ENCODE results near the gene POT1. TPM values are rescaled to one million over a fixed set of nuclear protein-coding genes. Genes with fewer than 3 reads are reported as not detected.

POT1 gene
- total RNA-seq, 4 donors from 2014 or later, result 5.1 to 20.3 (median 10.4) TPM

DNA sequence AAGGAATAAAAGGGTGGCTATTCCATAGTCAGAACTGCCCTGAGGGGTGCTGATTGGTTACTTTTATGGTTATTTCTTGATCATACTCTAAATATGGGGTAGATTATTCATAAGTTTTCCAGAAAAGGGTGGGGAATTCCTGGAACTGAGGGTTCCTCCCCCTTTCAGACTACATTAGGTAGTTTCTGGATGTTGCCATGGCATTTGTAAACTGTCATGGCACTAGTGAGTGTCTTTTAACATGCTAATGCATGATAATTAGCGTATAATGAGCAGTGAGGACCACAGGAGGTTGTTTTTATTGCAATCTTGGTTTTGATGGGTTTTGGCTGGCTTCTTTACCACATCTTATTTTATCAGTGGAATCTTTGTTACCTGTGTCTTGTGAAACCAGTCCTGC, 26.5 kb upstream of the POT1 start:
- Histone ChIP-seq H3K27ac (no peak overlapping the region), H3K4me1 (no peaks in the 10 kb centered on the region), H3K27me3 (no peaks in the 10 kb centered on the region), H3K9me3 (no peaks in the 10 kb centered on the region), H3K36me3 (no peaks in the 10 kb centered on the region), H3K4me3 (no peak overlapping the region)
- DNase-seq (no peak), ATAC-seq (no peak)
- TF ChIP-seq POLR2A (IDR thresholded peaks at IDR 0.05), result no peak
- TF ChIP-seq, protein P1, sequence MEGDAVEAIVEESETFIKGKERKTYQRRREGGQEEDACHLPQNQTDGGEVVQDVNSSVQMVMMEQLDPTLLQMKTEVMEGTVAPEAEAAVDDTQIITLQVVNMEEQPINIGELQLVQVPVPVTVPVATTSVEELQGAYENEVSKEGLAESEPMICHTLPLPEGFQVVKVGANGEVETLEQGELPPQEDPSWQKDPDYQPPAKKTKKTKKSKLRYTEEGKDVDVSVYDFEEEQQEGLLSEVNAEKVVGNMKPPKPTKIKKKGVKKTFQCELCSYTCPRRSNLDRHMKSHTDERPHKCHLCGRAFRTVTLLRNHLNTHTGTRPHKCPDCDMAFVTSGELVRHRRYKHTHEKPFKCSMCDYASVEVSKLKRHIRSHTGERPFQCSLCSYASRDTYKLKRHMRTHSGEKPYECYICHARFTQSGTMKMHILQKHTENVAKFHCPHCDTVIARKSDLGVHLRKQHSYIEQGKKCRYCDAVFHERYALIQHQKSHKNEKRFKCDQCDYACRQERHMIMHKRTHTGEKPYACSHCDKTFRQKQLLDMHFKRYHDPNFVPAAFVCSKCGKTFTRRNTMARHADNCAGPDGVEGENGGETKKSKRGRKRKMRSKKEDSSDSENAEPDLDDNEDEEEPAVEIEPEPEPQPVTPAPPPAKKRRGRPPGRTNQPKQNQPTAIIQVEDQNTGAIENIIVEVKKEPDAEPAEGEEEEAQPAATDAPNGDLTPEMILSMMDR (IDR thresholded peaks at IDR 0.05 in 4 of 5, conservative IDR thresholded peaks at IDR 0.05 in 1 of 5), result no peak
- in situ Hi-C loops (cut with MboI; ENCODE audit: low sequenced_read_pairs in 4 of 4) (no loop called here), intact Hi-C loops (cut with DNase I; ENCODE audit: low total_unique reads) (no loop called here)

DNA sequence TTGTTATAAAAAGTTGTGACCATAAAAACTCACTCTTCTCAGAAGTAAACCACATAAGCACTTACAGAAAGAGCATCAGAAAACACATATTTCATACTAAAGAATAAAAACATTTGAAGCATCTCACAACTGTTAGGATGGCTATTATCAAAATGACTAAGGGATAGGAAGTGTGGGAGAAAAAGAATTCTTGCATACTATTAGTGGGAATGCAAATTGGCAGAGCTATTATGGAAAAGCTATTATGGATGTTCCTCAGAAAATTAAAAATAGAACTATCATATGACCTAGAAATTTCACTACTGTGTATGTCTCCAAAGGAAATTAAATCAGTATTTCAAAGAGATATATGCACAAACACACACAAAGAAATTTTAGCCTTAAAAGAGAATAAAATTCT, 25.2 kb upstream of the POT1 start:
- Histone ChIP-seq H3K27me3 (no peaks in the 10 kb centered on the region), H3K36me3 (no peaks in the 10 kb centered on the region), H3K9me3 (no peaks in the 10 kb centered on the region), H3K4me1 (no peaks in the 10 kb centered on the region), H3K4me3 (no peak overlapping the region), H3K27ac (no peak overlapping the region)
- no peak for TF ChIP-seq POLR2A (IDR thresholded peaks at IDR 0.05)
- TF ChIP-seq, protein P1 (IDR thresholded peaks at IDR 0.05 in 4 of 5, conservative IDR thresholded peaks at IDR 0.05 in 1 of 5), result no peak
- intact Hi-C loops (cut with DNase I; ENCODE audit: low total_unique reads) (no loop called here), in situ Hi-C loops (cut with MboI; ENCODE audit: low sequenced_read_pairs in 4 of 4) (no loop called here)
- no peak for DNase-seq
- no peak for ATAC-seq

DNA sequence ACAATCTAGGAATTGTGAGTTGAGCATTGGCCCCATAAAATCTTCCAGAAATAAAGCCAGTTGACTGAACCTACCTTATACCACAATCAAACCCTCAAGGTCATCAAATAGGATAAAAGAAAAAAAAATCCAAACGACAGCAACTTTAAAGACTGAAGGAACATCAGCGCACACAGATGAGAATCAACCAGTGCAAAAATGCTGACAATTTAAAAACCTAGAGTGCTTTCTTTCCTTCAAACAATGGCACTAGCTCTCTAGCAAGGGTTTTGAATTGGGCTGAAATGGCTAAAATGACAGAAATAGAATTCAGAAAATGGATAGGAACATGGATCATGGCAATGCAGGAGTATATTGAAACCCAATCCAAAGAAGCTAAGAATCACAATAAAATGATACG, 16.1 kb upstream of the POT1 start:
- intact Hi-C loops (cut with DNase I; ENCODE audit: low total_unique reads), result no loop called here

DNA sequence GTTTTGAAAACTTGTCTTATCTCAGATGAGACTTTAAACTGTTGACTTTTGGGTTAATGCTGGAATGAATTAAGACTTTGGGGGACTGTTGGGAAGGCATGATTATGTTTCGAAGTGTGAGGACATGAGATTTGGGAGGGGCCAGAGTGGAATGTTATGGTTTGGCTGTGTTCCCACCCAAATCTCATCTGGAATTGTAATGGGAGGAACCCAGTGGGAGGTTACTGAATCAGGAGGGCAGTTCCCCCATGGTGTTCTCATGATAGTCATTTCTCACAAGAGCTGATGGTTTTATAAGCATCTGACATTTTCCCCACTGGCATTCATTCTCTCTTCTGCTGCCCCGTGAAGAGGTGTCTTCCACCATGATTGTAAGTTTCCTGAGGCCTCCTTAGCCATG, 13.8 kb upstream of the POT1 start:
- Histone ChIP-seq H3K27me3 (no peaks in the 10 kb centered on the region), H3K9me3 (no peaks in the 10 kb centered on the region), H3K4me1 (no peaks in the 10 kb centered on the region), H3K4me3 (no peak overlapping the region), H3K36me3 (no peaks in the 10 kb centered on the region), H3K27ac (no peak overlapping the region)
- DNase-seq (no peak), ATAC-seq (no peak)
- in situ Hi-C loops (cut with MboI; ENCODE audit: low sequenced_read_pairs in 4 of 4), result loop anchor here in 1 of 4 donors (25.0 kb wide), 1 partner anchor 1206 kb away; the partner anchor contains the start of gene WASL
- intact Hi-C loops (cut with DNase I; ENCODE audit: low total_unique reads), result no loop called here
- no peak for TF ChIP-seq POLR2A (IDR thresholded peaks at IDR 0.05)
- TF ChIP-seq, protein P1 (IDR thresholded peaks at IDR 0.05 in 4 of 5, conservative IDR thresholded peaks at IDR 0.05 in 1 of 5), result no peak

More for the DNA sequence above, 16.1 kb upstream of the POT1 start:
- Histone ChIP-seq H3K36me3 (no peaks in the 10 kb centered on the region), H3K27ac (no peak overlapping the region), H3K4me3 (no peak overlapping the region), H3K4me1 (no peaks in the 10 kb centered on the region), H3K9me3 (no peaks in the 10 kb centered on the region), H3K27me3 (no peaks in the 10 kb centered on the region)
- no peak for DNase-seq
- in situ Hi-C loops (cut with MboI; ENCODE audit: low sequenced_read_pairs in 4 of 4), result loop anchor here in 1 of 4 donors (25.0 kb wide), 1 partner anchor 1208 kb away; the partner anchor contains the start of gene WASL
- ATAC-seq, result no peak
- TF ChIP-seq, protein P1 (IDR thresholded peaks at IDR 0.05 in 4 of 5, conservative IDR thresholded peaks at IDR 0.05 in 1 of 5), result no peak
- no peak for TF ChIP-seq POLR2A (IDR thresholded peaks at IDR 0.05)

DNA sequence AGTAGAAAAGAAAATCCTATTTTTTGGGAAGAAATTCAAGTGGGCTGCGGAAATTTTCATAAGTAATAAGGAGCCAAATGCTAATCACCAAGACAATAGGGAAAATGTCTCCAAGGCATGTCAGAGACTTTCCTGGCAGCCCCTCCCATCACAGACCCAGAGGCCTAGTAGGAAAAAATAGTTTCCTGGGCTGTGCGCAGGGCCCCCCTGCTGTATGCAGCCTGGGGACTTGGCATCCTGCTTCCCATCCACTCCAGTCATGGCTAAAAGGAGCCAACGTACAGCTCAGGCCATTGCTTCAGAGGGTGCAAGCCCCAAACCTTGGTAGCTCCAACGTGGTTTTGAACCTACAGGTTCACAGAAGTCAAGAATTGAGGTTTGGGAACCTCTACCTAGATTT, 12.8 kb upstream of the POT1 start:
- H3K27me3 ChIP-seq, result no peaks in the 10 kb centered on the region
- H3K36me3 ChIP-seq, result no peaks in the 10 kb centered on the region
- intact Hi-C loops (cut with DNase I; ENCODE audit: low total_unique reads) (no loop called here), in situ Hi-C loops (cut with MboI; ENCODE audit: low sequenced_read_pairs in 4 of 4) (loop anchor here in 1 of 4 donors (25.0 kb wide), 1 partner anchor 1205 kb away; the partner anchor contains the start of gene WASL)
- TF ChIP-seq, protein P1 (IDR thresholded peaks at IDR 0.05 in 4 of 5, conservative IDR thresholded peaks at IDR 0.05 in 1 of 5), result no peak
- no peak overlapping the region for H3K4me3 ChIP-seq
- DNase-seq (no peak), ATAC-seq (no peak)
- H3K27ac ChIP-seq, result no peak overlapping the region
- no peaks in the 10 kb centered on the region for H3K4me1 ChIP-seq
- no peaks in the 10 kb centered on the region for H3K9me3 ChIP-seq

Measured in gastrocnemius medialis (tissue), 4 donors.